WI38 (cell line): Measurements from ENCODE around the gene NLK.
"Not testable (repeated sequence)": the region's sequence is repeated elsewhere in the genome, so short reads cannot be mapped to it uniquely, and the experiment has no call there.

Experiments used
- H3K4me3 ChIP-seq: 2 replicates; pipeline ENCODE4 v1.5.1; 2011; ENCODE audit warnings: low read depth, mild to moderate bottlenecking, control low read depth, low read length
- TF ChIP-seq, protein P1 (sequence below): IDR thresholded peaks from 2 replicates; pipeline ENCODE4 v1.5.1; 2012; ENCODE audit warnings: low read depth, mild to moderate bottlenecking, control low read depth, low read length

NLK gene

DNA sequence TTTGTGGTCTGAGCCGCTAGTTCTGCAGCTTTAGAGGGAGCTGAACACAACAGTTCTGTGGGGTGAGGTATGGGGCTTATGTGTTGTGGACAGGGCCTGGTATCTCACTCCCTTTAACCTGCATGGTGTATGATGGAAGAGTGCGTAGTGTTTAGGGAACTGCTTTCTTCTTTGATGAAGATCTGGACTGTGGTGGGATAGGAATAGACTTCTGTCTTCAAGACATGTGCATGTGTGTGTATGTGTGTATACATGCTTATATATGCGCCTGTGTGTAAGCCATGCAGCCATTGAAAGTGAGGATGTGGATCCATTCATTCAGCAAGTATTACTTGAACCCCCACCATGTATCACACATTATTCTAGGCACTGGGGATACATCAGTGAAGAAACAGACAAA lies 161.8 kb downstream of the NLK start:
- no peak overlapping the region for H3K4me3 ChIP-seq
- TF ChIP-seq, protein P1, sequence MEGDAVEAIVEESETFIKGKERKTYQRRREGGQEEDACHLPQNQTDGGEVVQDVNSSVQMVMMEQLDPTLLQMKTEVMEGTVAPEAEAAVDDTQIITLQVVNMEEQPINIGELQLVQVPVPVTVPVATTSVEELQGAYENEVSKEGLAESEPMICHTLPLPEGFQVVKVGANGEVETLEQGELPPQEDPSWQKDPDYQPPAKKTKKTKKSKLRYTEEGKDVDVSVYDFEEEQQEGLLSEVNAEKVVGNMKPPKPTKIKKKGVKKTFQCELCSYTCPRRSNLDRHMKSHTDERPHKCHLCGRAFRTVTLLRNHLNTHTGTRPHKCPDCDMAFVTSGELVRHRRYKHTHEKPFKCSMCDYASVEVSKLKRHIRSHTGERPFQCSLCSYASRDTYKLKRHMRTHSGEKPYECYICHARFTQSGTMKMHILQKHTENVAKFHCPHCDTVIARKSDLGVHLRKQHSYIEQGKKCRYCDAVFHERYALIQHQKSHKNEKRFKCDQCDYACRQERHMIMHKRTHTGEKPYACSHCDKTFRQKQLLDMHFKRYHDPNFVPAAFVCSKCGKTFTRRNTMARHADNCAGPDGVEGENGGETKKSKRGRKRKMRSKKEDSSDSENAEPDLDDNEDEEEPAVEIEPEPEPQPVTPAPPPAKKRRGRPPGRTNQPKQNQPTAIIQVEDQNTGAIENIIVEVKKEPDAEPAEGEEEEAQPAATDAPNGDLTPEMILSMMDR: no peak

DNA sequence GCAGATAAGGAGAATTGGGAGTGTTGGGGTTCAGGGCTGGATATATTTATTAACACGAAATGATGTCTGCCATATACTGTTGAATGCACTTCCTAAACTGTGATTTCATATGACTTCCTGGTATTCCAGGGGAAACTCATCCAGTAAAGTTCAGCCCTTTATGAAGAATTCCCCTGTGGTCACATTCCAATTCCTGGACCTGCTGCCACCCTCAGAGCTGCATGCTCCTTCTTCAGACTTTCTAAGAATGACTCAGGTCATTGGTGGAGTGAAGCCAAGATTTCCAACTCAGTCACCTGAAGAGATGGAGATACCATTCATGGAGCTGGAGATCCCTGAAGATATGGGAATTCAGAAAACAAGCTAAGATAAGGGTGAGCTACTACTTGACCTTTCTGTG lies 162.3 kb downstream of the NLK start:
- no peak overlapping the region for H3K4me3 ChIP-seq
- TF ChIP-seq, protein P1: no peak

DNA sequence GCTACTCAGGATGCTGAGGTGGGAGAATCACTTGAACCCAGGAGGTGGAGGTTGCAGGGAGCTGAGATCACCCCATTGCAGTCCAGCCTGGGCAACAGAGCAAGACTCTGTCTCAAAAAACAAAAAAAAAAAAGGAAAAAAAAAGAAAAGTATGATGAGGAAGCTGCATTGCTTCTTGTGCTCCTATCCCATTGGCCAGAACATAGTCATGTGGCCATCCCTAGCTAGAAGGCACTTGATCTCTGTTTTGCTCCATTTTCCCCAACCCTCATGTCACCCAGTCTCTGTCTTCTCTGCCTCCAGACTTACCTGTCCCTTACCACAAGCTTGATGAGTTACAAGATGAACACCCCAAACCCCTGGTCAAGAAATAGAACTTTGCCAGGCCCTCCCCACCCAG lies 163.8 kb downstream of the NLK start:
- no peak overlapping the region for H3K4me3 ChIP-seq
- TF ChIP-seq, protein P1: no peak

DNA sequence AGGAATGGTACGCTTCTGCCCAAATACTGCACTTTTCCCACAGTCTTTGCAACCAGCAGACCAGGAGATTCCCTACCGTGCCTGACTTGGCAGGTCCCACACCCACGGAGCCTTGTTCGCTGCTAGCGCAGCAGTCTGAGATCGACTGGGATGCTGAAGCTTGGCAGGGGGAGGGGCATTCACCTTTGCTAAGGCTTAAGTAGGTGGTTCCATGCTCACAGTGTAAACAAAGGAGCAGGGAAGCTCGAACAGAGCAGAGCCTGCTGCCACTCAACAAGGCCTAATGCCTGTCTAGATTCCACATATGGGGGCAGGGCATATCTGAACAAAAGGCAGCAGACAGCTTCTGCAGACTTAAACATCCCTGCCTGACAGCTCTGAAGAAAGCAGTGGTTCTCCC lies 169.3 kb downstream of the NLK start:
- no peak overlapping the region for H3K4me3 ChIP-seq
- TF ChIP-seq, protein P1: no peak

DNA sequence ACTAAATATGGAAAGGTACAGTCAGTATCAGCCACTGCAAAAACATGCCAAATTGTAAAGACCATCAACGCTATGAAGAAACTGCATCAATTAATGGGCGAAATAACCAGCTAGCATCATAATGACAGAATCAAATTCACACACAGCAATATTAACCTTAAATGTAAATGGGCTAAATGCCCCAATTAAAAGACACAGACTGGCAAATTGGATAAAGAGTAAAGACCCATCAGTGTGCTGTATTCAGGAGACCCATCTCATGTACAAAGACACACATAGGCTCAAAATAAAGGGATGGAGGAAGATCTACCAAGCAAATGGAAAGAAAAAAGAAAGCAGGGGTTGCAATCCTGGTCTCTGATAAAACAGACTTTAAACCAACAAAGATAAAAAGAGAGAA lies 171.1 kb downstream of the NLK start:
- not testable (repeated sequence) for H3K4me3 ChIP-seq

DNA sequence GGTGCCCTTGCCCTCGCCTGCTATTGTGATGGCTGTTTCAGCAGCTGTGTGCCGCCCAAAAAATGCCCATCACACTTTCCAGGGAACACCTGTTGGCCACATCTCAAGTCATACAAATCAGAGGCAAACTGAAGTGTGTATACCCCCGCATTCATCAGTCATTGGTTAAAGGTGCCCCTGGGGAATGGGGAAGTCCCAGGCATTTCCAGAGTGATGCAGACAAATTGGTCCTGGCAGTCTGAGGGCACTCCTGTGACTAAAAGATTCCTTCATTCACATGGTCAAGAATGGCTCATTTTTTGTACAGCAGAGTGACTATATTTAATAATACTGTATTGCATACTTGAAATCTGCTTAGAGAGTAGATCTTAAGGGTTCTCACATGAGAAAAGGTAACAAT lies 173.6 kb downstream of the NLK start:
- TF ChIP-seq, protein P1: no peak
- no peak overlapping the region for H3K4me3 ChIP-seq

DNA sequence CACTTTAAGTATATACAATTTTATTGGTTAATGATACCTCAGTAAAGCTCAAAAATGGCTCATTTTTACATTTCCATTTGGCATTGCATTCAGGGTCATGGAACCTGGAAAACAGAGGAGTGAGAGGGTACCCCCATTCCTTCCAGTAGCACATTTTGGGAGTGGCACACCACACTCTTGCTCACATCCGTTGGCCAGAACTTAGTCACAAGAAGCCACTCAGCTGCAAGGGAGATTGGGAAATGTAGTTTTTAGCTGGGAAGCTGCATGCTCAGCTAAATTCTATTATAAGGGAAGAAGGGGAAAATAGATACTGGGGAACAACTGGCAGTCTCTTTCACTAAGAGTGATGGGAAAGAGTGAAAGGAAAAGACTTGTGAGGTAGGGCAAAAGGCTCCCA lies 174.1 kb downstream of the NLK start:
- H3K4me3 ChIP-seq: no peak overlapping the region
- TF ChIP-seq, protein P1: no peak

DNA sequence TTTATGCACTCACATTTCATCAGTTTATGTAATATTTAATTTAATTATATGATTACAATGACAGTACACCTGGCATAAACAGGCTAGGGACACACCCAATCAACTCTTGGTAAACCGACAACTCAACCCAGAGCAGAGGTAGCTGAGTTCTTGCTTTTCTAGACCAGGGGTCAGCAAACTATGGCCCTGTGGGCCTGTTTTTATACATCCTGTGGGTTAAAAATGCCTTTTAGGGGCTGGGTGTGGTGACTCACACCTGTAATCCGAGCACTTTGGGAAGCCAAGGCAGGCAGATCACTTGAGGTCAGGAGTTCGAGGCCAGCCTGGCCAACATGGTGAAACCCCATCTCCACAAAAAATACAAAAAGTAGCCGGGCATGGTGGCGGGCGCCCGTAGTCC lies 177.3 kb downstream of the NLK start:
- no peak overlapping the region for H3K4me3 ChIP-seq
- TF ChIP-seq, protein P1: no peak
